SK-N-SH (cell line): Measurements from ENCODE around the gene IGSF9. TPM values are rescaled to one million over a fixed set of nuclear protein-coding genes. Genes with fewer than 3 reads are reported as not detected.

Experiments
- CTCF ChIA-PET: fragments of 300-600, 350-600 bp; formaldehyde crosslinking; extraction: SDS; loops from one replicate; lab custom pipeline; 2021; lab: Yijun Ruan, JAX
- POLR2A ChIA-PET: fragments of 350-600 bp; sonication (Branson Sonifier 250); formaldehyde crosslinking; extraction: SDS; loops from one replicate; lab custom pipeline; 2020; ENCODE audit warnings: antibody characterized with exemption, inconsistent platforms; lab: Yijun Ruan, JAX
- DNase-seq: peaks from one replicate; pipeline ENCODE4 v3.0.0; 2012
- H2AFZ ChIP-seq: fragments of 200-600 bp; sonication (generic); 2 replicates; pipeline ENCODE4 v1.8.1; 2016; ENCODE audit warnings: antibody characterized with exemption, mild to moderate bottlenecking, low read depth
- H3F3A ChIP-seq: fragments of 200-600 bp; sonication (generic); replicated peaks from 2 replicates; pipeline ENCODE3; 2016; ENCODE audit warnings: antibody characterized with exemption, mild to moderate bottlenecking; ENCODE audit not compliant: insufficient read depth
- H3K27ac ChIP-seq, 2 experiments: fragments of 200-500 bp in 1 of 2; fragments of 200-600 bp in 1 of 2; sonication (Bioruptor generic) in 1 of 2; sonication (generic), shearing (Covaris generic) in 1 of 2; 2 replicates each; pipeline versions ENCODE4 v1.5.1 to v1.6.1; 2014 to 2016; ENCODE audit warnings: low read depth in 2 of 2, inconsistent platforms in 1 of 2, low read length in 1 of 2, mild to moderate bottlenecking in 1 of 2, mixed read lengths in 1 of 2
- H3K27me3 ChIP-seq: fragments of 200-600 bp; sonication (generic), shearing (Covaris generic); 2 replicates; pipeline ENCODE4 v1.6.1; 2016; ENCODE audit warnings: mixed run types; ENCODE audit not compliant: insufficient read depth
- H3K36me3 ChIP-seq, 2 experiments: fragments of 200-500 bp in 1 of 2; fragments of 200-600 bp in 1 of 2; sonication (Bioruptor generic) in 1 of 2; sonication (generic) in 1 of 2; replicated peaks in 1 of 2; 2 replicates each; pipeline versions ENCODE3 to v1.5.1; 2014 to 2016; ENCODE audit warnings: low read length in 1 of 2, mild to moderate bottlenecking in 1 of 2; ENCODE audit not compliant: insufficient read depth in 2 of 2, control insufficient read depth in 1 of 2
- H3K4me1 ChIP-seq, 2 experiments: fragments of 200-500 bp in 1 of 2; fragments of 200-600 bp in 1 of 2; sonication (Bioruptor generic) in 1 of 2; sonication (generic), shearing (Covaris generic) in 1 of 2; 2 replicates each; pipeline versions ENCODE4 v1.5.1 to v1.6.1; 2014 to 2016; ENCODE audit warnings: low read depth in 1 of 2, low read length in 1 of 2, mixed run types in 1 of 2; ENCODE audit not compliant: insufficient read depth in 2 of 2, control insufficient read depth in 1 of 2
- H3K4me2 ChIP-seq: fragments of 200-600 bp; sonication (generic), shearing (Covaris generic); 2 replicates; pipeline ENCODE4 v1.6.1; 2017; ENCODE audit warnings: mixed run types
- H3K4me3 ChIP-seq, 2 experiments: fragments of 200-500 bp in 1 of 2; fragments of 200-600 bp in 1 of 2; sonication (Bioruptor generic) in 1 of 2; sonication (generic), shearing (Covaris generic) in 1 of 2; 2 replicates each; pipeline versions ENCODE4 v1.5.1 to v1.8.1; 2014 to 2016; ENCODE audit warnings: low read depth in 2 of 2, inconsistent platforms in 1 of 2, low read length in 1 of 2, mild to moderate bottlenecking in 1 of 2, mixed read lengths in 1 of 2, moderate library complexity in 1 of 2
- H3K79me2 ChIP-seq: fragments of 200-600 bp; sonication (generic); 2 replicates; pipeline ENCODE4 v1.8.1; 2017; ENCODE audit warnings: mild to moderate bottlenecking; ENCODE audit not compliant: insufficient read depth
- H3K9ac ChIP-seq: fragments of 200-600 bp; sonication (generic); 2 replicates; pipeline ENCODE4 v1.6.1; 2017; ENCODE audit warnings: mixed run types
- H3K9me2 ChIP-seq: fragments of 200-600 bp; sonication (generic); 2 replicates; pipeline ENCODE4 v1.6.1; 2017; ENCODE audit warnings: mixed run types
- H3K9me3 ChIP-seq: fragments of 200-600 bp; sonication (generic); 2 replicates; pipeline ENCODE4 v1.6.1; 2017; ENCODE audit warnings: mixed run types, mild to moderate bottlenecking, moderate library complexity
- H4K20me1 ChIP-seq: fragments of 200-600 bp; sonication (generic); 2 replicates; pipeline ENCODE4 v1.6.1; 2017; ENCODE audit warnings: mild to moderate bottlenecking, mixed run types; ENCODE audit not compliant: insufficient read depth
- EP300 ChIP-seq, 2 experiments: IDR thresholded peaks; 2 replicates each; pipeline versions ENCODE4 v1.4.0 to v1.6.1; 2012; ENCODE audit warnings: borderline replicate concordance in 1 of 2, low read depth in 1 of 2, low read length in 1 of 2
- FOSL2 ChIP-seq: IDR thresholded peaks from 2 replicates; pipeline ENCODE4 v1.4.0; 2012; ENCODE audit warnings: low read depth, mild to moderate bottlenecking, moderate library complexity, borderline replicate concordance
- FOXM1 ChIP-seq: IDR thresholded peaks from 2 replicates; pipeline ENCODE4 v1.4.0; 2012; ENCODE audit warnings: low read depth, mild to moderate bottlenecking
- GABPA ChIP-seq: IDR thresholded peaks from 2 replicates; pipeline ENCODE4 v1.4.0; 2012; ENCODE audit warnings: low read depth, mild to moderate bottlenecking
- GATA2 ChIP-seq: sonication (generic); formaldehyde crosslinking; IDR thresholded peaks from 2 replicates; pipeline ENCODE4 v1.5.0; 2020; ENCODE audit warnings: mild to moderate bottlenecking, missing genetic modification reagents
- MXI1 ChIP-seq: IDR thresholded peaks from 2 replicates; pipeline ENCODE4 v1.6.1; 2012; ENCODE audit warnings: mild to moderate bottlenecking, low read depth, low read length, improper control_type of control experiment
- NFIC ChIP-seq: IDR thresholded peaks from 2 replicates; pipeline ENCODE4 v1.4.0; 2012; ENCODE audit warnings: borderline replicate concordance
- RFX5 ChIP-seq: IDR thresholded peaks from 2 replicates; pipeline ENCODE4 v1.6.1; 2012; ENCODE audit warnings: mild to moderate bottlenecking, improper control_type of control experiment, low read length
- TAF1 ChIP-seq: IDR thresholded peaks from 2 replicates; pipeline ENCODE4 v1.6.1; 2012; ENCODE audit warnings: low read depth, mild to moderate bottlenecking, low read length, moderate library complexity, borderline replicate concordance
- WGBS: methylation state at CpG from one replicate; pipeline ENCODE4 v1.1.6; 2017; ENCODE audit warnings: low lambda C conversion rate; 5-methylcytosine and 5-hydroxymethylcytosine counted together
- polyA plus RNA-seq, 3 experiments: library from polyadenylated mRNA; depleted of rRNA; stranded (reverse); fragments of >200 nt; gene quantifications; 2 replicates each; pipeline ENCODE4 v1.2.3, GENCODE V29; 2012
- TF ChIP-seq, protein P1 (sequence below): fragments of 150-350 bp; IDR thresholded peaks from 2 replicates; pipeline ENCODE4 v1.6.1; 2017; ENCODE audit warnings: antibody characterized with exemption, low read length, low read depth, borderline replicate concordance
- TF ChIP-seq, protein P2 (sequence below): IDR thresholded peaks from 2 replicates; pipeline ENCODE4; 2012
- TF ChIP-seq, protein P3 (sequence below): IDR thresholded peaks from 2 replicates; pipeline ENCODE4 v1.4.0; 2012; ENCODE audit warnings: low read depth
- TF ChIP-seq, protein P4 (sequence below): IDR thresholded peaks from 2 replicates; pipeline ENCODE4 v1.4.0; 2012; ENCODE audit warnings: low read depth, borderline replicate concordance

IGSF9 gene
- polyA plus RNA-seq, 1 of the 3 experiments (the other 2 are of a cell fraction), result 2.4 TPM

DNA sequence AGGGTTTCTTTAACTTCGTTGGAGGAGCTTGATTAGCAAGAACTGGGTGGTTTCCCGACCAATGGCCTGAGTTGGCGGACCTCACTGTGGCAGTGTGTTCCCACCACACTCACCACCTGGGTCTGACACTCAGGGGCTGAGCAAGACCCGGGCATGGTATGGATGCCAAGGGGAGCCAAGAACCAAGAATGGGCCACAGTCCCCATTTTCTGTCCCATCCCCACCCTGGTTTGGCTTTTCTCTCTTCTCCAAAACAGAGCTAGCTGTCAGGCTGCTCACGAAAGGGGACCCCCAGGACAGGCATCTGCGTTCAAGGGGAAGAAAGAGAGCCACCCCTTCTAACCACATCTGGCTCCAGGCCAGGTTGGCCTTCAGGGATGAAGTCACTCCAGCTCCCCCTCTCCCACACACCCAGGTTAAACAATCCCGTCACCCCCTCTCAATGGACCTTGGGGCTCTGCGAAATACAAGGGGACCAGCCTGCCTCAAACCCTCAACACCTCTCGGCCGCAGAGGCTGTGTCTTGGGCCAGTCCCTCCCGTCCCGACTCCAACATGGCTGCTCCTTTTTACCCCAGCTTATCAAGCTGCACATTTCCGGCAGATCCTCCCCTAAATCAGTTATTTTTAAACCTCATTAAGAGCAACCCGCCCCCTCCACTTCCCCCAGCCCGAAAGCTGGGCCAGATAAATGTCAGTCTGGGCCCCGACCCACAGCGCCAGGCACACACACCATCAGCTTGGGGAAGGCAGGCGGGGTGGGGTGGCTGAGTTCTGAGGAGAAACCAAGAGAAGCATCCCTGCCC is 23.5 kb downstream of the IGSF9 start:
- POLR2A ChIA-PET, result no interaction called here
- peak; percentile 62 for DNase-seq
- 72% methylated on average over 17 of the region's 18 CpGs for WGBS

DNA sequence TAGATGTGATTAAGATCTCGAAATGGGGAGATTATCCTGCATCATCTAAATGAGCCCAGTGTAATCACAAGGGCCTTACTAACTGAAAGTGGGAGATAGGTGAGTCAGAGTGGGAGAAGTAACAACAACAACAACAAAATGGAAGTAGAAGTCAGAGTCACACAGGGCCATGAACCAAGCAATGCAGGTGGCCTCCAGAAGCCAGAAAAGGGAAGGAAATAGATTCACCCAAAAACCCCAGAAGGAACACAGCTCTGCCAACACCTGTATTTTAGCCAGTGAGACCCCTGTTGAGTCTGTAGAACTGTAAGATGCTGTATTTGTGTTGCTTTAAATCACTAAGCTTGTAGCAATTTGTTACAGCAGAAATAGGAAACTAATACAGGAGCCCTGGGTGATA is 24.2 kb downstream of the IGSF9 start:
- peak overlapping the region in 1 of 2 experiments; percentile 91; a peak in 1 of 4 replicates for H3K4me3 ChIP-seq
- H3F3A ChIP-seq, result peaks cover 43% of the 10 kb centered on the region
- DNase-seq, result no peak
- ChIA-PET CTCF (interaction anchor here (0.6 to 22.3 kb wide), 8 partner anchors 13 to 199 kb away, joined by 3 to 460 read pairs (median 8); no protein-coding TSS in a partner anchor), POLR2A (no interaction called here)
- H3K9me2 ChIP-seq, result no peaks in the 10 kb centered on the region
- no peaks in the 10 kb centered on the region for H3K27me3 ChIP-seq
- WGBS, result 90% methylated on average over 1 of the region's 1 CpG
- peak overlapping the region; percentile 7 to 97; a peak in 3 of 4 replicates for H3K27ac ChIP-seq
- H3K9ac ChIP-seq, result peak overlapping the region; percentile 100; the same call in 1 of the 2 replicates
- peaks cover 58% of the 10 kb centered on the region for H4K20me1 ChIP-seq
- peaks cover 25 to 35% of the 10 kb centered on the region in 2 experiments for H3K36me3 ChIP-seq
- TF ChIP-seq FOSL2 (no peak), TAF1 (no peak), GATA2 (CRISPR knock-in tag) (no peak)
- TF ChIP-seq, protein P1, sequence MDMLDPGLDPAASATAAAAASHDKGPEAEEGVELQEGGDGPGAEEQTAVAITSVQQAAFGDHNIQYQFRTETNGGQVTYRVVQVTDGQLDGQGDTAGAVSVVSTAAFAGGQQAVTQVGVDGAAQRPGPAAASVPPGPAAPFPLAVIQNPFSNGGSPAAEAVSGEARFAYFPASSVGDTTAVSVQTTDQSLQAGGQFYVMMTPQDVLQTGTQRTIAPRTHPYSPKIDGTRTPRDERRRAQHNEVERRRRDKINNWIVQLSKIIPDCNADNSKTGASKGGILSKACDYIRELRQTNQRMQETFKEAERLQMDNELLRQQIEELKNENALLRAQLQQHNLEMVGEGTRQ, result no peak
- peaks cover 83% of the 10 kb centered on the region for H3K79me2 ChIP-seq
- peaks cover 39 to 48% of the 10 kb centered on the region in 2 experiments for H3K4me1 ChIP-seq
- peak overlapping the region; percentile 93 for H3K4me2 ChIP-seq
- no peak overlapping the region; the same call in 1 of the 2 replicates for H2AFZ ChIP-seq
- H3K9me3 ChIP-seq, result no peaks in the 10 kb centered on the region

More for the DNA sequence above, 23.5 kb downstream of the IGSF9 start:
- no peak overlapping the region for H2AFZ ChIP-seq
- no peak for TF ChIP-seq GATA2 (CRISPR knock-in tag)
- TF ChIP-seq NFIC, result peak; percentile 20; the same call in 1 of the 2 replicates
- H3K4me2 ChIP-seq, result peak overlapping the region; percentile 93
- H3K79me2 ChIP-seq, result peaks cover 84% of the 10 kb centered on the region
- peaks cover 36% of the 10 kb centered on the region for H3F3A ChIP-seq
- no peaks in the 10 kb centered on the region for H3K9me3 ChIP-seq
- CTCF ChIA-PET, result interaction anchor here (0.6 to 22.3 kb wide), 11 partner anchors 10 to 199 kb away, joined by 3 to 460 read pairs (median 3); no protein-coding TSS in a partner anchor
- H3K27ac ChIP-seq, result peak overlapping the region; percentile 73 to 97
- peaks cover 25 to 35% of the 10 kb centered on the region in 2 experiments for H3K36me3 ChIP-seq
- peak overlapping the region; percentile 100 for H3K9ac ChIP-seq
- H4K20me1 ChIP-seq, result peaks cover 58% of the 10 kb centered on the region
- peaks cover 35 to 42% of the 10 kb centered on the region in 2 experiments for H3K4me1 ChIP-seq
- H3K9me2 ChIP-seq, result no peaks in the 10 kb centered on the region
- H3K4me3 ChIP-seq, result peak overlapping the region; percentile 6 to 91; a peak in 3 of 4 replicates
- H3K27me3 ChIP-seq, result no peaks in the 10 kb centered on the region

DNA sequence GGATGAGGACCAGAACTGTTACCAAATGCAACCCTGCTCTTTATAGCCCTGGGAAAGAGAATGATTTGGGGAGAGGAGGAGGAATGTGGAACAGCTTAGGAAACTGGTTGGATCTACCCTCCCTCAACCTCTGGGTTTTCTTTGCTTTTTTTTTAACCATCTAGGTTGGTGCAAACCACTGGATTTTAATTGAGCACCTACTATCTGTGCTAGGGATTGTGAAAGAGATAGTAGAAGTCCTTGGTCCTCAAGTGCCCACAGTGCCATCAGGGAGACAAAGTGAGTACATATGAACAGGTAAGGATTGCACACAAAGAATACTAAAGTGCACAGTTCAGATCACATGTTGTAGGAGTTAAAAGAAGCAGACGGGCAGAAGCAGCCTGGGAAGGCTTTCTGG is 24.8 kb downstream of the IGSF9 start:
- ChIA-PET CTCF (interaction anchor here (1.2 to 22.3 kb wide), 6 partner anchors 12 to 121 kb away, joined by 3 to 460 read pairs (median 12); no protein-coding TSS in a partner anchor), POLR2A (no interaction called here)
- Histone ChIP-seq H3F3A (peaks cover 47% of the 10 kb centered on the region), H3K9me3 (no peaks in the 10 kb centered on the region), H3K36me3 (peaks cover 25 to 35% of the 10 kb centered on the region in 2 experiments), H4K20me1 (peaks cover 58% of the 10 kb centered on the region), H3K79me2 (peaks cover 77% of the 10 kb centered on the region), H3K27me3 (no peaks in the 10 kb centered on the region), H3K27ac (peak overlapping the region in 1 of 2 experiments; percentile 97; a peak in 2 of 4 replicates), H2AFZ (no peak overlapping the region; the same call in 1 of the 2 replicates), H3K9ac (no peak overlapping the region), H3K4me1 (peaks cover 39 to 54% of the 10 kb centered on the region in 2 experiments), H3K4me2 (no peak overlapping the region), H3K9me2 (no peaks in the 10 kb centered on the region), H3K4me3 (no peak overlapping the region)
- no peak for DNase-seq
- 88% methylated on average over 1 of the region's 1 CpG for WGBS
- TF ChIP-seq MXI1 (no peak), GABPA (no peak), EP300 (IDR thresholded peaks at IDR 0.05; ENCODE audit: borderline replicate concordance in 1 of 2, low read depth in 1 of 2, low read length in 1 of 2) (no peak), FOSL2 (no peak), RFX5 (no peak), FOXM1 (no peak)
- TF ChIP-seq, protein P2, sequence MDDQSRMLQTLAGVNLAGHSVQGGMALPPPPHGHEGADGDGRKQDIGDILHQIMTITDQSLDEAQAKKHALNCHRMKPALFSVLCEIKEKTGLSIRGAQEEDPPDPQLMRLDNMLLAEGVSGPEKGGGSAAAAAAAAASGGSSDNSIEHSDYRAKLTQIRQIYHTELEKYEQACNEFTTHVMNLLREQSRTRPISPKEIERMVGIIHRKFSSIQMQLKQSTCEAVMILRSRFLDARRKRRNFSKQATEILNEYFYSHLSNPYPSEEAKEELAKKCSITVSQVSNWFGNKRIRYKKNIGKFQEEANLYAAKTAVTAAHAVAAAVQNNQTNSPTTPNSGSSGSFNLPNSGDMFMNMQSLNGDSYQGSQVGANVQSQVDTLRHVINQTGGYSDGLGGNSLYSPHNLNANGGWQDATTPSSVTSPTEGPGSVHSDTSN, result no peak
- TF ChIP-seq, protein P3, sequence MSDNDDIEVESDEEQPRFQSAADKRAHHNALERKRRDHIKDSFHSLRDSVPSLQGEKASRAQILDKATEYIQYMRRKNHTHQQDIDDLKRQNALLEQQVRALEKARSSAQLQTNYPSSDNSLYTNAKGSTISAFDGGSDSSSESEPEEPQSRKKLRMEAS, result no peak
- TF ChIP-seq, protein P4, sequence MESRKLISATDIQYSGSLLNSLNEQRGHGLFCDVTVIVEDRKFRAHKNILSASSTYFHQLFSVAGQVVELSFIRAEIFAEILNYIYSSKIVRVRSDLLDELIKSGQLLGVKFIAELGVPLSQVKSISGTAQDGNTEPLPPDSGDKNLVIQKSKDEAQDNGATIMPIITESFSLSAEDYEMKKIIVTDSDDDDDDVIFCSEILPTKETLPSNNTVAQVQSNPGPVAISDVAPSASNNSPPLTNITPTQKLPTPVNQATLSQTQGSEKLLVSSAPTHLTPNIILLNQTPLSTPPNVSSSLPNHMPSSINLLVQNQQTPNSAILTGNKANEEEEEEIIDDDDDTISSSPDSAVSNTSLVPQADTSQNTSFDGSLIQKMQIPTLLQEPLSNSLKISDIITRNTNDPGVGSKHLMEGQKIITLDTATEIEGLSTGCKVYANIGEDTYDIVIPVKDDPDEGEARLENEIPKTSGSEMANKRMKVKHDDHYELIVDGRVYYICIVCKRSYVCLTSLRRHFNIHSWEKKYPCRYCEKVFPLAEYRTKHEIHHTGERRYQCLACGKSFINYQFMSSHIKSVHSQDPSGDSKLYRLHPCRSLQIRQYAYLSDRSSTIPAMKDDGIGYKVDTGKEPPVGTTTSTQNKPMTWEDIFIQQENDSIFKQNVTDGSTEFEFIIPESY, result no peak
